ENCODE data around the gene AHCYL2.

The AHCYL2 gene

DNA sequence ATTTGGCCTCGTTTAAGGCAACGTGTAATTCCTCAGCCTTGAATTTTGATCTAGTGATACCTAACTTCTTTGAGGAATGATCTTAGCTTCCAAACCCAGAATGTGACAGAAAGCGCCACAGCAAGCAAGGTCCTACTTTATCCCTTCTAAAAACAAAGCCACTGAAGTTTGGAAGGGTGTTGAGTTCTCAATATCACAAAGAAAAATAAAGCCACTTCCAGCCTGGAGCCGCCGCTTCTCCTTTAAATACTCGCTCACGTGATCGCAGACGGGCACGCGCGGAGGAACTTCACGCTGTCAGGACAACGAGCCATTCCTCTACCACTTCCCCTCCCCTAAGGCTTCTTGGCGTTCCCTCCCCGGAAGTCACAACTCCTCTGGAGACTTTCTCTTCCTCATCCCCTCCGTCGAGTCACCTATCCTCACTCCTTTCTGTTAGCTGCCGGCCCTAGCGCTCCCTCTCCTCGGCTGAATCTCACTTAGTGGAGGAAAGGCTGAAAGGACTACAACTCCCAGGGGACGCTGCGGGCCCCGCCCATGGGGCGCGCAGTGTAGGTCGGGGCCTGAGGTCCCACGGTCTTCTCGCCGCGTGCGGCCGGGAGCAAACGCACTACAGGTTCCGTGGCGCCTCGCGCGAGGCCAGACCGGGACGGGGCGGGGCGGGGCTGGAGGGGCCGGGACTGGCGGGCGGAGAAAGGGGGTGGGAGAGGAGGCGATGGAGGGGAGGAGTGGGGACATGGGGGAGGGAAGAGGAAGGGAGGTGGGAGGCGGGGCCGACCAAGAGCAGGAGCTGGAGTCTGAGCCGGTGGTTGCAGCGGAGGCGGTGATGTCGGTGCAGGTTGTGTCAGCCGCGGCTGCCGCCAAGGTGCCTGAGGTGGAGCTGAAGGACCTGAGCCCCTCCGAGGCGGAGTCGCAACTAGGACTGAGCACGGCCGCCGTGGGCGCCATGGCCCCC, at the start of gene AHCYL2:
Gene AHCYL2, plus strand, starts transcription at position 780 of the 955 bp plus-strand sequence.
- peak; percentile 92 to 96 for DNase-seq

DNA sequence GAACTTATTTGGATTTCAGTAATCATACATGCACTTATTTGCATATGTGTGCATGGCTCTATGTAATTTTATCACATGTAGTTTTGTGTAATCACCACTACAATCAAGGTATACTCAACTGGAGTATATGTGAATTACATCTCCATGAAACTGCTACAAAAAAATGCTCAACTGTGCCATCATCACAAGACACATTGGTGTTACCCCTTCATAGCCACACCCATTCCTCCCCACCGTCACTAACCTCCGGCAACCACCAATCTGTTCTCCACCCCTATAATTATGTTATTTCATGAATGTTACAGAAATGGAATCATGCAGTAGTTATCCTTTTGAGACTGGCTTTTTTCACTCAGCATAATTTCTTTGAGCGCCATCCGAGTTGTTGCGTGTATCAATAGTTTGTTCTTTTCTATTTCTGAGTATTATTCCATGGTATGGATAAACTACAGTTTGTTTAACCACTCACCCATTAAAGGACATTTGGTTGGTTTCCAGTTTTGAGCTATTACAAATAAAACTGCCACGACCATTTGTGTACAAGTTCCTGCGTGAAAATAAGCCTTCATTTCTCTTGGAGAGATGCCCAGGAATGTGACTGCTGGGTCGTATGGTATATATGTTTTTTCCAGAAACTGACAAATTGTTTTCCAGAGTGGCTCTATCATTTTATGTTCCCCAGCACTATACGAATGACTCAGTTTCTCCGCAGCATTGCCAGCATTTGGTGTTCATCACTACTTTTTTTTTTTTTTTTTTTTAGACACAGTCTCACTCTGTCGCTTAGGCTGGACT, 47.7 kb upstream of the AHCYL2 start:
- DNase-seq = no peak

DNA sequence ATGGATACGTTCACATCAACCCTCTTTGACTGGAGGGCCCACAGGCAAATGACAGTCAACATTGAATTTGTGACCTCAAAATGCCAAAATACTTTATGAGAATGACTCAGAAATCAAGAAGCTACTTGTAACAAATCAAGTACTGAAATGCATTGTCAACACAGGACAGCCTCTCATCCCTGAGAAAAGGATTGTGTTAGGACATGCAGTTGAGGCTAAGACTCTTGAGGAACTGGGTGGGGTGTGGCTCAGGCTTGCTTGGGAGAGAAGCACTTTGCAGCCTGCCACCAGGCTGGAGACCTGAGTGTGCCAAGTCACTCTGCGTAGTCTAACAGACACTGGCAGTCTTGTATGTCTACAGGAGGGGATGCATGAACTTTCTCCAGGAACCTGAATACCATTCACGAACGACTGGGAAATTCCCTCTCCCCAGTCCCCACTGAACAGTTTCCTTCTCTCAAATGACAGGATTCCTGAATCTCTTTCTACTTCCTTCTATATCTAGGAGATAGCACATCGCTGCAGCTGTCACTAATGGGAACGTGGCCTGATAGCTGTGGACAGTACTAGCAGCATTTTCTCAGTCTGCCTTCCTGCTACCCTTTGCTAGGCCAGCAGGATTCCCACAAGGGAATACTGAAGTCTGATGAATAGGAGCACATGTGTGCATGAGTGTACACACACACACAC, 39.7 kb upstream of the AHCYL2 start:
- DNase-seq = no peak

DNA sequence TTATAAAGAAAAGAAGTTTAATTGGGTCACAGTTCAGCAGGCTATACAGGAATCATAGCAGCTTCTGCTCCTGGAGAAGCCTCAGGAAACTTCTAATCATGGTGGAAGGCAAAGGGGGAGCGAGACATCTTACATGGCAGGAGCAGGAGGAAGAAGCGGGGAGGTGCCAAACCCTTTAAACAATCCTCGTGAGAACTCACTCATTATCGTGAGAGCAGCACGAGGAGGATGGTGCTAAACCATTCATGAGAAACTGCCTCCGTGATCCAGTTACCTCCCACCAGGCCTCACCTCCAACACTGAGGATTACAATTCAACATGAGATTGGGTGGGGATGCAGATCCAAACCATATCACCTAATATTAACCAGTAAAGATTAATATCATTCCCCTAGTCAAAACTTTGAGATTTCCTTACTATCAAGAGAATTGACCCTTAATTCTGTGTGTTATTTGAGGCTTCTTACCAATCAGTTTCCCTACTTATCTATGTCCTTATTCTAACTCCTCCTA, 38.0 kb upstream of the AHCYL2 start:
- no peak for DNase-seq

DNA sequence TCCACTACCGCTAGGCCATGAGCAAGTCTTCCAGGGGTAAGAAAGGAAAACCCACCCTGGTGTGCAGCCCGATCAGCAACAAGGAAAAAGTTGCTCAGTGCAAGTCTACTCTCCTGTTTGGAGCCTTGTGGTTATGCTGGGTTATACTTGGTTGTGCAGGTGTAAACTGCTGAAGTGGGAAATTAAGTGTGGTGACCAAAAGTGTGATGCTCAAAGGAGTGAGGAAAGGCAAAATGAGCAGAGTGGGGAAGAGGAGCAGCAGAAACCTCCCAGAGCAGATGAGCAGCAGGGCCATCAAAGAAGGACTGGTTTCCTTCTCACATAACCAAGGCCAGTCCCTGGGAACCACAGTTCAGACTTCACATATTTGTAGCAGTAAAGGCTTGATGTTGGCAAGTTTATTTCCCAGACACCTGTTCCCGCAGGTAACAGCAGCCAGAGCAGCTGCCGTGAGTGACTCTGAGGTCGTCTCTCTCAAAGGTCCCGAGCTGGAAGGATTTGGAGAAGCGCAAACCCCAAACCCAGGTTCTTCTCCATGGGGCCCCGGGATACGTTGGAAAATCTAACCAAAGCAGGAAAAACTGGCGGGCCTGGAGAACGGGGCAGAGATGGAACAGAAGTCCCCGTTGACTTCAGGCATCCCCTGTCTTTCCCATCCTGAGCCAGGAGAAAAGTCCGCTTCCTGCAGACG, 37.0 kb upstream of the AHCYL2 start:
- no peak for DNase-seq

DNA sequence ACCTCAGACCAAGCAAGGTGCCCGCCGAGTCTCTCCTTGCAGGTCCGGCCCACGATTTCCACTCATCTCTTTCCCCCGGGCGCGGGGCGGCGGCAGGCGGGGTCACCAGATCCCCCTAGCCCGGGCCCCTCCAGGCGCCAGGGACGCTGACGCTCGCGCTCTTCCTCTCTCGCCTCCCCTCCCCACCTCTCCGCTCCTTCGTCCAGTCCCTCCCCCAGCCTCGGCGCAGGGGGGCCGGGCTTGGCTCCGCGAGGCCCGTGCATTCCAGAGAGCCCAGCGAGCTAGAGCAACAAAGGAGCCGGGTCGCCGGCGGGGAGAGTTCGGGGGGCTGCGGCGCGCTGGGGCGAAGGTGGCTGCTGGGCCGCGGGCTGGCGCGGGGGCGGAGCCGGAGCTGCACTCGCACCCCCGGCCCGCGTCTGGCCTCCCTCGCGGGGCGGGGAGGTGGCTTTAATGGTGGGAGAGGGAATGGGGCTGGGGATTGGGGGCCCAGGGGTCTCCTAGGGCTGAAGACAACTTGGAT, 36.4 kb upstream of the AHCYL2 start, which contains the start of gene SMO:
Gene SMO, plus strand, starts transcription at position 262 of the 520 bp plus-strand sequence. CDS start 519 bp downstream, outside the sequence.
- no peak for DNase-seq

DNA sequence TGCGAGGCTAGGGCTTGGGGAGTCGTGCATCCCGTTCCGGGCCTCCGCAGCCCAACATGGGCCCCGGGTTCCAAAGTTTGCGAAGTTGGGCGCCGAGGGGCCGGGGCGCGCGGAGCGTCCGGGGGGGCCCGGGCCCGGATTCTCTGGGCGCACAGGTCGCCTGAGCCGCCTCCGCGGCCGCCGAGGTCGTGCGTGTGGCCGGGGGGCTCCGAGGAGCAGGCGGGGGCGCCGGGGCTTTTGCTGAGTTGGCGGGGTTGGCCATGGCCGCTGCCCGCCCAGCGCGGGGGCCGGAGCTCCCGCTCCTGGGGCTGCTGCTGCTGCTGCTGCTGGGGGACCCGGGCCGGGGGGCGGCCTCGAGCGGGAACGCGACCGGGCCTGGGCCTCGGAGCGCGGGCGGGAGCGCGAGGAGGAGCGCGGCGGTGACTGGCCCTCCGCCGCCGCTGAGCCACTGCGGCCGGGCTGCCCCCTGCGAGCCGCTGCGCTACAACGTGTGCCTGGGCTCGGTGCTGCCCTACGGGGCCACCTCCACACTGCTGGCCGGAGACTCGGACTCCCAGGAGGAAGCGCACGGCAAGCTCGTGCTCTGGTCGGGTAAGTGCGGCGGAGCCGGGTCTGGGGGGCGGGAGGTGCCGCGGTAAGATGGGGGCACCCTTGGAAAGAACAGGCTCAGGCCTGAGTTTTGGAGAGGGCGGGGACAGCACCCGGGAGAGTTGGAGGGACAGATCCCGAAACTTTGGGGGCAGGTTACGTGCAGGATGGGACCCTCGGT, 35.8 kb upstream of the AHCYL2 start:
- DNase-seq = no peak

DNA sequence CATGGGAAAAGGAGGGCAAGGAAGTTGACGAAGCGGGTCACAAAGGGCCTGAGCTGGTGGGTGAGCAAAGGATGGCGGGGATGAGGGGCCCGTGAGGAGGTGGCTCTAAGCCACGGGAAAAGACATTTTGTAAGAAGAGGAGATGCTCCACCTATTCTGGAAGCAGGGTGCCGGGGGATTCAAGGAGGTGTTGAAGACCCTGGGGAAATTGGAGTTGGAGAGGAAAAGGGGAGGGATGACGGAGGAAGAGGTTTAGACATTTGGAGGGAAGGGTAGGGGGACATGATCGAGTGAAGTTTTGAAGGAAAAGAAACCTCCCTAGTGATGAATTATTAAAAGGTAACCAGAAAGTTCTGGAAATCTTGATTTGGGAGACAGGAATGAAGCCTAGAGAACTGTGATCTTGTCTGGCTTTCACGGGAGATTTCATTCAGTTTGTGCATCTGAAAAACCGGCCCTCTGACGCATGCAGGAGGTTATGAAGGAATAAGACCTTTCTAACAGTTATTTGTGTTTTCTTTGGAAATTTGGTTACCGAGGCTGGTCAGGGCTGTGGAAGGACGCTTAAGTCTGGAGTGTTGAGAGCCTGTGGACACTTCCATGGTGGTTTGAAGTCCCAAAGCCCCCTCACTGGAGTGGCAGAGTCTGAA, 35.0 kb upstream of the AHCYL2 start:
- no peak for DNase-seq

DNA sequence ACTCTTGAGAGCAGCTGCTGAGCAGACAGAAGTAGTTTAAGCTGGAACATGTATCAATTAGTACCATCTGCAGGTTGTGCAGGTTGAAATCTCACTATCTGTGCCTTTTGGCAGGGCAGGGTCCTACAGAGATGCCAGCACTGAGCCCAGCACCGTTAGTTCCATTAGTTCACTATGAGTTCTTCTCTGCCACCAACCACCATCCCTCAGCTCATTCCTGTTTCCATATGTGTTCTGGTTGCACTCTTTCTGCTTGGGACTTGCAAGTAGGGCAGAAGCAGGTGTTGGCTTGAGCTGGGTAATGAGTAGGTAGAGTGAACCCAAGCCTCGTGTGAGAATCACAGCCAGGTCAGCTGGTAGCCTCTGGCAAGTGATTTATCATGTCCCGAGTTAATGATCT, 33.6 kb upstream of the AHCYL2 start:
- DNase-seq = no peak

DNA sequence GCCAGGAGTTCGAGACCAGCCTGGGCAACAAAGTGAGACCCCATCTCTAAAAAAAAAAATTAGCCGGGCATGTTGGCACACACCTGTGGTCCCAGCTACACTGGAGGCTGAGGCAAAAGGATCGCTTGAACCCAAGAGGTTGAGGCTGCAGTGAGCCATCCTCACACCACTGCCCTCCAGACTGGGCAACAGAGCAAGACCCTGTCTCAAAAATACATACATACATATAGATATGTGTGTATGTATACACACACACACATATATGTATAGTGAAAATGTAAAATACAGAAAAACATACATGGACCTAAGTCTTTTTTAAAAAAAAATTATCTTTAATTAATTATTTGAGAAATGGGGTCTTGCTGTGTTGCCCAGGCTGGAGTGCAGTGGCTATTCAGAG, 30.9 kb upstream of the AHCYL2 start:
- DNase-seq = no peak

DNA sequence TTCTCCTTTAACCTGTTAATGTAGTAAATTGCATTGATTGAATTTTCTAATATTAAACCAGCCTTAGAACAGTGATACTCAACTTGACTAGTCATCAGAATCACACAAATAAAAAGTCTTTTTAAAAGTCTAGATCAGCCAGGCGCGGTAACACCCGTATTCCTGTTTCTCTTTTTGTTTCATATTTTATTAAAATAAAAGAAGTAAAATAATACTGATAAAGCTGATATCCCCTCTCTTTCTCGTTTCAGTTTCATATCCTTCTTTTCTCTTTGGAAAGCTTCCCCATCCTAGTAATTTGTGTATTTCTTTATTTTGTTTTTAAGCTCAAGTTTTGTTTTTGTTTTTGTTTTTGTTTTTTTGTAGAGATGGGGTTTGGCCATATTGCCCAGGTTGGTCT, 27.1 kb upstream of the AHCYL2 start:
- DNase-seq = no peak

DNA sequence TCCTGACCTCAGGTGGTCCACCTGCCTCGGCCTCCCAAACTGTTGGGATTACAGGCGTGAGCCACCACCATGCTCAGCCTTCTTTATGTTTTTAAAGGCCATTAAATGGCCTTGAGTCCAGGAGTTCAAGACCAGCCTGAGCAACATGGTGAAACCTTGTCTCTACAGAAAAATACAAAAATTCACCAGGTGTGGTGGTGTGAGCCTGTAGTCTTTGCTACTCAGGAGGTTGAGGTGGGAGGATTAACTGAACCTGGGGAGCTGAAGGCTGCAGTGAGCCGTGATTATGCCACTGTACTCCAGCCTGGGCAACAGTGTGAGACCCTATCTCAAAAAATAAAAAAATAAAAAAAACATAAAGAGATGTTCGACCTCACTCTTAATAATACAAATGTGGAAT, 25.4 kb upstream of the AHCYL2 start:
- no peak for DNase-seq

DNA sequence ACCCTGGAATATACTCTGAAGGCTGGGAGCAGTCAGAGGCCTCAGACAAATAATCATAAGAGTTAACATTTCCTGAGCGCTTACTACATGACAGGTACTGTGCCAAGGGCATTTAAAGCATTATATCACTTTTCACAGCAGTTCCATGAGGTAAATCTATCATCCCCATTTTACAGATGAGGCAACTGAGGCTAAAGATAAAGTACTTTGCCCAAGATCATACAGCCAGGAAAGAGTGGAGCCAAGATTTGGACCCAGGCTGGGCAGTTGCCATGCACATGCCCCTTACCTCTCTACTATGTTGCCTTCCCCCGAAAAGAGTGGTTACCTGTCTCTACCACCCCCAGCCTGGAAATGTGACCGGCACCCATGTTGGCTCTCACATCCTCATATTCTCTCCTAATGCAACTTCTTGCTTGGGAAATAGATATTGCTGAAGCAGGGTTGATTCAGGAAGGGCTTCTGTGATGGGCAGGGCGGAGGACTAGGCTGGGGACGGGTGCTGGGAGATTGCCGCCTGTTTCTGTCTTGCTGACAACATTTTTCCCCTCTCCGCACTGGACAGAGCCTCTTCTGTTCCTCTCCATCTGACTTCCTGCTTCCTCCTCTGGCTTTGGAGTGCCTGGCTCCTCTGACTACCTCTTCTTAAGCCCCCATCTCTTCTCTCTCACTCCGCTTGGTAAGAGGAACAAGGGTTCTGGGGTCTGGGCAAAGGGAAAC, 22.6 kb upstream of the AHCYL2 start:
- no peak for DNase-seq

DNA sequence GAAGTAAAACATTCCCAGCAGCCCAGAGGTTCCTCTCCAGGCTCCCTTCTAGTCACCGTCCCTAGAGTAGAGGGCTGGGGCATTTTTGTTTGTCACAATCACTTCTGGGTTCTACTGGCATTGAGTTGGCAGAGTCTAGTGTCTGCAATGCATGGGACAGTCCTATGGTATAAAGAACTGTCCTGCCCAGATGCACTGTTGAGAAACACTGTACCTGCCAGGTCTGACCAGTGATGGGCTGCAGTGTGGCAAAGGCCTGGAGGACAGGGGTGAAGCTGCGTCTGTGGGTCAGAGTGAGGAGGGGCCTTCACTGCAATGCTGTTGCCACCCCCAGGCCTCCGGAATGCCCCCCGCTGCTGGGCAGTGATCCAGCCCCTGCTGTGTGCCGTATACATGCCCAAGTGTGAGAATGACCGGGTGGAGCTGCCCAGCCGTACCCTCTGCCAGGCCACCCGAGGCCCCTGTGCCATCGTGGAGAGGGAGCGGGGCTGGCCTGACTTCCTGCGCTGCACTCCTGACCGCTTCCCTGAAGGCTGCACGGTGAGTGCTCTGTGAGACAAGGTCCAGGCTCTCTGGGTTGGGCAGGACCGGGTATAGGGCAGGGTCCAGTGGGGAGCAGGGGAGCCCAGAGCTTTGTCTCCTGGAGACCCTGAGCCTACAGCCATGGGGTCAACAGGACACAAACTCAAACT, 21.6 kb upstream of the AHCYL2 start:
- no peak for DNase-seq

DNA sequence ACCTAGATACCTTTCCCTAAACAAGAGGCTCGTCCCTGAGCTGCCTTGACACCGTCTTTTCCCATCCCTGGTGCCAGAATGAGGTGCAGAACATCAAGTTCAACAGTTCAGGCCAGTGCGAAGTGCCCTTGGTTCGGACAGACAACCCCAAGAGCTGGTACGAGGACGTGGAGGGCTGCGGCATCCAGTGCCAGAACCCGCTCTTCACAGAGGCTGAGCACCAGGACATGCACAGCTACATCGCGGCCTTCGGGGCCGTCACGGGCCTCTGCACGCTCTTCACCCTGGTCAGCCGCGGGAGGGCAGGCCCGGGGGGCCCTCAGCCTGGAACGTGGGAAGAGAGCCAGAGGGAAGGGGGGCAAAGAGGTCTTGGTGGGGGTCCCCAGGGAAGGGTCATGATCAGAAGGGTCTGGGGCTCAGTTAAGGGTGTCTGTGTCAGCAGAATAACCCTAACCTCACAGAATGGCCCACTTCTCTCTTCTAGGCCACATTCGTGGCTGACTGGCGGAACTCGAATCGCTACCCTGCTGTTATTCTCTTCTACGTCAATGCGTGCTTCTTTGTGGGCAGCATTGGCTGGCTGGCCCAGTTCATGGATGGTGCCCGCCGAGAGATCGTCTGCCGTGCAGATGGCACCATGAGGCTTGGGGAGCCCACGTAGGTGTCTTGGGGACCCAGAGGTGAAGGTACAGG, 19.6 kb upstream of the AHCYL2 start:
- DNase-seq = no peak

DNA sequence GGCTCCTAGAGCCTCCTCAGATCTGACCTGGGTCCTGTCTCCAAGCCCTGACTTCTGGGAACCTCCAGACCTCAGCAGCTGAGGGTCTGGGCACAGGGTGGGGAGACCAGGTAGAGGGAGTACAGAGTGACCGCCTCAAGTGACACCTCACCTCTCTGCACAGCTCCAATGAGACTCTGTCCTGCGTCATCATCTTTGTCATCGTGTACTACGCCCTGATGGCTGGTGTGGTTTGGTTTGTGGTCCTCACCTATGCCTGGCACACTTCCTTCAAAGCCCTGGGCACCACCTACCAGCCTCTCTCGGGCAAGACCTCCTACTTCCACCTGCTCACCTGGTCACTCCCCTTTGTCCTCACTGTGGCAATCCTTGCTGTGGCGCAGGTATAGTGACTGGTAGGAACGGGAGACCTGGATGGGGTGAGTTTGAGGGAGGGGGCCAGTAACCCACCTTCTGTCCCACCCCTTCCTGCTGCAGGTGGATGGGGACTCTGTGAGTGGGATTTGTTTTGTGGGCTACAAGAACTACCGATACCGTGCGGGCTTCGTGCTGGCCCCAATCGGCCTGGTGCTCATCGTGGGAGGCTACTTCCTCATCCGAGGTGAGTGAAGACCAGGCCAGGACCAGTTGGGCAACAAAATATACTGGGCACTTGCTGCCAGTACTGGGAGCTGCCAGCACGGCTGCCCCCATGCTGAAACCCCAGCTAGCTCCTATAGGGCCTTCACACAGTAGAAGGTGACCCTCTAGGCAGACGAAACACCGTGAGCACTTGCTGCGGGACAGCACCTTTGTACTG, 18.6 kb upstream of the AHCYL2 start:
- no peak for DNase-seq

DNA sequence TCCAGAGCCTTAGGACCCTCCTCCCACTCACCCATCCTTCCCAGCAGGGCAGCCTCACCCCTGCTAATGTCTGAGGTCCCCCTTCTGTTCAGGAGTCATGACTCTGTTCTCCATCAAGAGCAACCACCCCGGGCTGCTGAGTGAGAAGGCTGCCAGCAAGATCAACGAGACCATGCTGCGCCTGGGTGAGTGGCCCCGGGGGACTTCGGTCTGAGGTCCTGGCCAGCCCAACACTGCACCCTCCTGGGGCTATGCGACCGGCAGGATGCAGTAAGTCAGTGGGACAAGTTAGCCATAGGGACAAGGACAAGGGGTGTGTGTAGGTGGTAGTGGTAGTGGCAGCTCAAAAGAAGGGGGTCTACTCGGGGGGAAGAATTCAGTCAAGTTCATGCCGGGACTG, 16.2 kb upstream of the AHCYL2 start:
- DNase-seq = no peak

Measured in SHP77 (cell line).